GM23248 (cell line): ENCODE measurements around the gene TCEAL1.

ENCODE experiments used
- EZH2 ChIP-seq: fragments of 200-600 bp; sonication (generic); IDR thresholded peaks from 2 replicates; pipeline ENCODE4 v1.6.1; 2018; ENCODE audit warnings: antibody characterized with exemption, mild to moderate bottlenecking; ENCODE audit not compliant: insufficient read depth, poor library complexity, severe bottlenecking
- EZH2phosphoT487 ChIP-seq: fragments of 200-600 bp; sonication (generic); IDR thresholded peaks from 2 replicates; pipeline ENCODE4 v1.6.1; 2018; ENCODE audit warnings: antibody characterized with exemption, moderate library complexity, mild to moderate bottlenecking, low read depth; ENCODE audit not compliant: insufficient read depth

GRCh38 chrX:103656617-103657016 lies 27.8 kb downstream of the TCEAL1 start:
- TF ChIP-seq EZH2 (no peak), EZH2phosphoT487 (no peak)
